PC-3 (cell line): ENCODE measurements around the gene LYL1. TPM values are rescaled to one million over a fixed set of nuclear protein-coding genes. Genes with fewer than 3 reads are reported as not detected.
A peak's percentile ranks its signal among the peaks of the same experiment; 100 is the strongest.

Source experiments
- ATAC-seq: fragments of 200-7000 bp; cut with Tn5 transposase; 2 replicates; pipeline ENCODE4 v1.9.1; 2020; ENCODE audit warnings: mild to moderate bottlenecking, moderate library complexity
- Bru-seq: library from RNA; stranded (reverse); fragments of 400-500 nt; gene quantifications from one replicate; lab custom pipeline; 2021; lab: Mats Ljungman, UMichigan
- BruChase-seq, 2 experiments: library from RNA; stranded (reverse); fragments of 400-500 nt; gene quantifications; one replicate each; lab custom pipeline; 2021; lab: Mats Ljungman, UMichigan
- BruUV-seq: library from RNA; stranded (reverse); fragments of 400-500 nt; replicated peaks from 2 replicates; lab custom pipeline; 2021; lab: Mats Ljungman, UMichigan
- CTCF ChIA-PET: fragments of 300-600 bp; sonication (Branson Sonifier 250); formaldehyde crosslinking; loops from one replicate; lab custom pipeline; 2022; ENCODE audit warnings: antibody characterized with exemption; lab: Charles Lee
- POLR2A ChIA-PET: fragments of 300-600 bp; sonication (Branson Sonifier 250); formaldehyde crosslinking; loops from one replicate; lab custom pipeline; 2022; ENCODE audit warnings: antibody characterized with exemption; ENCODE audit not compliant: unreplicated experiment; lab: Charles Lee
- DNase-seq: peaks from one replicate; pipeline ENCODE4 v3.0.0-alpha.2; 2015
- H2AFZ ChIP-seq: fragments of 300-600 bp; sonication (generic); 2 replicates; pipeline ENCODE4 v1.6.0; 2016; ENCODE audit warnings: antibody characterized with exemption, low read length
- H3F3A ChIP-seq: fragments of 300-600 bp; sonication (generic); one replicate; pipeline ENCODE4 v1.6.0; 2017; ENCODE audit warnings: antibody characterized with exemption, low read length, control low read depth, mild to moderate bottlenecking; ENCODE audit not compliant: unreplicated experiment
- H3K27ac ChIP-seq: fragments of 300-600 bp; sonication (generic); 2 replicates; pipeline ENCODE4 v1.5.1; 2016; ENCODE audit warnings: mild to moderate bottlenecking, low read length
- H3K27me3 ChIP-seq: fragments of 300-600 bp; sonication (generic); 2 replicates; pipeline ENCODE4 v1.6.1; 2016; ENCODE audit warnings: low read length, mixed read lengths
- H3K36me3 ChIP-seq: fragments of 300-600 bp; sonication (generic); 2 replicates; pipeline ENCODE4 v1.6.1; 2016; ENCODE audit warnings: low read depth, mixed run types, low read length, mixed read lengths
- H3K4me1 ChIP-seq: fragments of 300-600 bp; sonication (generic); 2 replicates; pipeline ENCODE4 v1.5.1; 2016; ENCODE audit warnings: low read length; ENCODE audit not compliant: insufficient read depth
- H3K4me2 ChIP-seq: fragments of 300-600 bp; sonication (generic); 2 replicates; pipeline ENCODE4 v1.6.0; 2016; ENCODE audit warnings: low read length
- H3K4me3 ChIP-seq: fragments of 300-600 bp; sonication (generic); 2 replicates; pipeline ENCODE4 v1.5.1; 2016; ENCODE audit warnings: mild to moderate bottlenecking, low read length, mixed read lengths
- H3K79me2 ChIP-seq: fragments of 300-600 bp; sonication (generic); 2 replicates; pipeline ENCODE4 v1.6.1; 2017; ENCODE audit warnings: low read length, mixed read lengths
- H3K9ac ChIP-seq: fragments of 300-600 bp; sonication (generic); 2 replicates; pipeline ENCODE4 v1.6.0; 2016; ENCODE audit warnings: mild to moderate bottlenecking, low read length
- H3K9me2 ChIP-seq: fragments of 300-600 bp; sonication (generic); replicated peaks from 2 replicates; pipeline ENCODE4 v1.6.1; 2016; ENCODE audit warnings: mixed run types, low read length, mixed read lengths
- H3K9me3 ChIP-seq: fragments of 300-600 bp; sonication (generic); 2 replicates; pipeline ENCODE4 v1.6.1; 2016; ENCODE audit warnings: low read length, mixed read lengths
- H4K20me1 ChIP-seq: fragments of 300-600 bp; sonication (generic); 2 replicates; pipeline ENCODE4 v1.6.1; 2016; ENCODE audit warnings: low read length, mixed read lengths
- CTCF ChIP-seq: fragments of 300-600 bp; sonication (generic); conservative IDR thresholded peaks from 2 replicates; pipeline ENCODE4 v1.5.1; 2017; ENCODE audit warnings: antibody characterized with exemption, low read depth, mild to moderate bottlenecking, low read length
- EZH2 ChIP-seq: fragments of 300-600 bp; sonication (generic); IDR thresholded peaks from one replicate; pipeline ENCODE4 v1.6.1; 2017; ENCODE audit warnings: antibody characterized with exemption, mild to moderate bottlenecking, low read length; ENCODE audit not compliant: unreplicated experiment
- EZH2phosphoT487 ChIP-seq: fragments of 300-600 bp; sonication (generic); IDR thresholded peaks from 2 replicates; pipeline ENCODE4 v1.6.1; 2018; ENCODE audit warnings: mild to moderate bottlenecking, antibody characterized with exemption, low read length, borderline replicate concordance
- intact Hi-C: fragments of 100-400 bp; cut with micrococcal nuclease; formaldehyde crosslinking; loops from 2 replicates; pipeline ENCODE4 v1.9.0; 2023
- long read RNA-seq: library from polyadenylated mRNA; unstranded; transcript quantifications from one replicate; pipeline ENCODE4 v2.0.0, GENCODE V29; 2021; ENCODE audit not compliant: unreplicated experiment
- total RNA-seq: library from RNA; depleted of rRNA; stranded (reverse); fragments of >200 nt; gene quantifications from 2 replicates; pipeline ENCODE4 v1.2.3, GENCODE V29; 2014; rRNA removed

Gene LYL1
- 3.3 and 12.0 TPM in 2 replicates for total RNA-seq
- percentile 38 among the genes with signal in this experiment for Bru-seq, nascent RNA
- percentile 33 among the genes with signal in this experiment for BruChase-seq, experiment 1, labeled RNA remaining after a 6-hour chase
- BruChase-seq, experiment 2, labeled RNA remaining after a 2-hour chase, result percentile 27 among the genes with signal in this experiment
- long read RNA-seq, partial matches to known transcripts, result 0 of 2 reads
- long read RNA-seq, other reads (novel, unspliced or antisense), result 0 of 2 reads

- H3K27ac ChIP-seq, result no peak within 1 kb of the TSS
- H3K4me3 ChIP-seq, result peak within 1 kb of the TSS; percentile 51
- H3K4me1 ChIP-seq, result peaks cover 13% of the 10 kb centered on the region; the same call in 1 of the 2 replicates
- intact Hi-C loops, result loop anchor here (5.0 kb wide), 1 partner anchor 49 kb away; the partner anchor contains the start of genes IER2 and STX10
- ChIA-PET CTCF (interaction anchor here (0.7 kb wide), 1 partner anchor 147 kb away, joined by 19 read pairs; no protein-coding TSS in a partner anchor), POLR2A (no interaction called here)
- no peaks in the 10 kb centered on the region for H4K20me1 ChIP-seq
- H3K36me3 ChIP-seq, result 0 out of 2 replicates have a peak, but pooled peaks cover 2% of the 10 kb centered on the region
- ATAC-seq (peak; percentile 37), DNase-seq (no peak)
- peak within 1 kb of the TSS; percentile 31 for H3K9ac ChIP-seq
- BruUV-seq, result no TSS peak
- no peaks in the 10 kb centered on the region for H3K9me3 ChIP-seq
- peak within 1 kb of the TSS; percentile 73 for H3K4me2 ChIP-seq
- no peaks in the 10 kb centered on the region for H3K27me3 ChIP-seq
- H3F3A ChIP-seq, result no peaks in the 10 kb centered on the region
- H2AFZ ChIP-seq, result peak within 1 kb of the TSS; percentile 69
- TF ChIP-seq EZH2phosphoT487, result no peak
- TF ChIP-seq CTCF, result no peak
- TF ChIP-seq EZH2, result no peak
- H3K79me2 ChIP-seq, result no peaks in the 10 kb centered on the region
- no peaks in the 10 kb centered on the region for H3K9me2 ChIP-seq
Observed at GRCh38 chr19:13102666-13103580, at the start of gene LYL1. Gene LYL1, minus strand, starts transcription at chr19:13102858. Its CDS starts 1,687 bp downstream, at chr19:13101171.

GRCh38 chr19:13151605-13152355 is 49.1 kb upstream of the LYL1 start:
- Histone ChIP-seq H3K79me2 (peaks cover 64% of the 10 kb centered on the region), H2AFZ (peak overlapping the region; percentile 84), H3K4me3 (peak overlapping the region; percentile 93), H3K4me1 (peaks cover 23% of the 10 kb centered on the region), H3K9me2 (no peaks in the 10 kb centered on the region), H3K36me3 (peaks cover 14% of the 10 kb centered on the region), H3K9ac (peak overlapping the region; percentile 97), H3K27ac (peak overlapping the region; percentile 91), H3K9me3 (no peaks in the 10 kb centered on the region), H3K4me2 (peak overlapping the region; percentile 98), H3F3A (peaks cover 13% of the 10 kb centered on the region), H4K20me1 (peaks cover 17% of the 10 kb centered on the region), H3K27me3 (no peaks in the 10 kb centered on the region)
- TF ChIP-seq EZH2 (no peak), EZH2phosphoT487 (no peak), CTCF (0 out of 2 replicates have a peak, but pooled peaks have one; percentile 7)
- no TSS peak for BruUV-seq
- DNase-seq, result peak; percentile 99
- ChIA-PET POLR2A (interaction anchor here (0.5 to 1.7 kb wide), 6 partner anchors 10 to 250 kb away, joined by 3 to 16 read pairs (median 5); partner anchors contain the start of gene NFIX), CTCF (no interaction called here)
- peak; percentile 42 for ATAC-seq
- intact Hi-C loops, result loop anchor here (1.0 to 5.0 kb wide), 2 partner anchors 12 to 49 kb away; partner anchors contain the start of gene LYL1
